NK-92 (cell line): ENCODE data around the gene MRPL32.

Source experiments
- DNase-seq: peaks from one replicate; lab custom pipeline; 2025; ENCODE audit not compliant: unreplicated experiment; lab: John Stamatoyannopoulos, UW

Gene MRPL32

GRCh38 chr7:42964849-42965805 is 33.0 kb downstream of the MRPL32 start:
- DNase-seq, result no peak

GRCh38 chr7:42967391-42967790 is 35.2 kb downstream of the MRPL32 start:
- DNase-seq, result no peak

DNA sequence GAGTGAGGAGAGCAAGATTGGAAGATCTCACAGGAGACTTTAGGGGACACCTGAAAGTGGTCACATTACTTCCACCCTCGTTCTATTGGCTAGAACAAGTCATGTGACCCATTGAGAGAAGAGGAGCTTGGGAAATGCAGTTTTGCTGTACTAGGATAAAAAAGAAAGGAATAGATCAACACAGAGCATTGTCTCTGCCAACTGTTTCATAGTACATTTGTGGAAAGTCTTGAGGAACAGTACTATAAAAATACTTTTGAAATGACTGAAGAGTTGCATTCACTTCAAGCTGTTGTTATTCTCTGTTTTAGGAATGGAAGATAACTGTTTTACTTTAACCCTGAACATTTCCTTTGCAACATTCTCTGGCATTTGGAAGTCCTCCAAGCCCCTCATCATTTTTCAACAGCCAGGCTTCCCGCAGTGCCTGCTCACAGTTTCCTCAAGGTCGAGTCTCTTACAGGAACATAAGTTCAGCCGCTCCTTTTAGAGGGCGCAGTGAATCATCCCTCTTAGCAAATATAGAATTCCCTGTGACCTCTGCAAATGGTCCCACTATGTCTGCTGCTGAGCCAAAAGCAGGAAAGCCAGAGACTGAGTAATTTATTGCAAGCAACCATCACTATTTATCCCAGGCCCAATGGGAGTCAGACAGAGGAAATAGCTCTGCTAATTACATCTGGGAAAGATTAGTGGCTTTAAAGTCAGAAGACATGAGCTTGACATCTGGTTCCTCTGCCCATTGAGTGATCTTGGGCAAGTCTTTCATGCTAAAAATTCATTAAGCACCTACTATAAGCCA is 40.7 kb downstream of the MRPL32 start:
- DNase-seq, result no peak

GRCh38 chr7:42976371-42976770 is 44.2 kb downstream of the MRPL32 start:
- no peak for DNase-seq

GRCh38 chr7:42978496-42978895 is 46.3 kb downstream of the MRPL32 start:
- DNase-seq, result no peak

DNA sequence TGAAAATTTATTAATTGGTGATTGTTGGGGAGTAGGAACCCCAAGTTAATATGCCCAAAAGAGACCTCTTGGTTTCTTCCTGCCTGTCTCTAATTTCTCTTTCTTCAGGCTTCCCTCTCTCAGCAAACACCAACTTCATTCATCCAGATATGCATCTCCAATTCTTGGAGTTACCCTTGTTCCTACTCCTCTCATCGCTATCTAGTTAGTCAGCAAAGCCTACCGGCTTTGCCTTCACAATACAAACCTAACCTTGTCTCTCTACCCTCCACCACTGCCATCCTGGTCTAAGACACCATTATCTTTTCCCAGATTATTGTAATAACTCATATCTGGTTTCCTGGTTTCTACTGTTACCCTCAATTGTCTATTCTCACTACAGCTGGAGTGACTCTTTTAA is 47.9 kb downstream of the MRPL32 start:
- no peak for DNase-seq

GRCh38 chr7:42980514-42980913 is 48.3 kb downstream of the MRPL32 start:
- no peak for DNase-seq

DNA sequence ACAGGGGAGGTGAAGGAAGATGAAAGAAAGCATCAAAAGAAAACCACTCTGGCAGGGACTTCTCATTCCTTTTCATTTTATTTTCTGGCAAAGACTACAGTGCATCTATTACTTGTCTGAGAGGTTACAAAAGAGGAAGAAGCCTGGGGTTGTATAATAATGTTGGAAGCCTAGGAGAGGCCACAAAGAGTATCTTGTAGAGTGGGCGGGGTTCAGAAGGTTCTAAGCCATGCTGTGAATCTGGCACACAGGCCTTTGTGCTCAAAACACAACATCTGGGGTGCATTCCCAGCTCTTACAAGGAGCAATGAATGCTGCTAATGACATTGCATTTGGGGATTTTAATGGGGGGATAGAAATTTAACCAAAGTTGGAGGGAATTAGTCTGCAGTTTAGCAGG is 49.4 kb downstream of the MRPL32 start:
- no peak for DNase-seq

DNA sequence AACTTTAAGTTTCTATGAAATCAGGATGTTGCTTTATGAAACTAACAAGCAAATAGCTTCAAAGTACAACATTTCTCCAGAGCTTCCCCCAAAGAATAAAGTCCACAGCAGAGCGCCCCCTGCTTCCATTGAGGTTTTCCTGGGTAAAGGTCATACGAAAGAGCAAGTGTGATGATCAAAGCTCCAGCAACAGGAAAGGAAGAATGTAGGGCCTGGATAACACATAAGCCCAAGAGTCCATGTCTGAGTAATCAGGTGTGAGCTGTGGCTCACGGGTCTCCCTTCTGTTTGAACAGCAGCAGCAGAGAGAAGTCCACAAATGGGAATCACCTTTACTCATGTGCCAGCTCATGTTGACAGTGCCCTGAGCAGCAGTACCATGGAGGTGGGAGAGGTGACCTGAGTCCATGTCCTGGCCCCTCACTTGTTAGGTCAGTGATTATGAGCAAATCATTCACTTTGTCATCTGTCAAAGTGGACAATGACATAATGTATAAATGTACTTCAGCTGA is 50.5 kb downstream of the MRPL32 start:
- no peak for DNase-seq

GRCh38 chr7:42984137-42984536 is 52.0 kb downstream of the MRPL32 start:
- DNase-seq, result no peak

- no peak for DNase-seq
Measured at GRCh38 chr7:42986213-42986612, 54.0 kb downstream of the MRPL32 start.

DNA sequence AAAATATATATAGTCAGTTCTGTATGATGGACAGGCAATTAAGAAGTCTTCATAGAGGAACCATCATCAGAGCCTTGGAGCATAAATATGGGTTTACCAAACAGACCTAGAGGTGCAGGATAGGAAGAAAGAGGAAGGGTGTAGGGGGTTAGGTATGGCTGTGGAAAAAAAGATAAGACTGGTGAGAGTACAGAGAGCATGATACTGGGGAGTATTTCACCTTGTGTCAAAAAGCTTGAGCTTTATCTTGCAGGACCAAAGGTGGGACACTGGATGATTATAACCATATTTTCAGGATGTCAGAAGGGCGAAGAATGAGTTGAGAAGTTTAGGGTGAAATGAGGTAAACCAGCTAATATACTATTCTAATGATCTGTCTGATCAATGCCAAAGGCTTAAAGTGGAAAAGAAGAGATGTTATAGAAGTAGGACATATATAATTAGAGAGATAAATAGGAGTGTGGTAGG is 54.6 kb downstream of the MRPL32 start:
- no peak for DNase-seq
